GM08714 (cell line): ENCODE data around the gene CISTR.
A peak's percentile ranks its signal among the peaks of the same experiment; 100 is the strongest.
"Not testable (repeated sequence)": the region's sequence is repeated elsewhere in the genome, so short reads cannot be mapped to it uniquely, and the experiment has no call there.

Experiments used
- H3K4me3 ChIP-seq: fragments of 200-500 bp; sonication (Bioruptor generic); 2 replicates; pipeline ENCODE4 v1.5.1; 2014; ENCODE audit warnings: mild to moderate bottlenecking, low read length, inconsistent platforms
- ZNF274 ChIP-seq: IDR thresholded peaks from 2 replicates; pipeline ENCODE4 v1.6.1; 2012; ENCODE audit warnings: mild to moderate bottlenecking, low read depth, low read length

The CISTR gene

DNA sequence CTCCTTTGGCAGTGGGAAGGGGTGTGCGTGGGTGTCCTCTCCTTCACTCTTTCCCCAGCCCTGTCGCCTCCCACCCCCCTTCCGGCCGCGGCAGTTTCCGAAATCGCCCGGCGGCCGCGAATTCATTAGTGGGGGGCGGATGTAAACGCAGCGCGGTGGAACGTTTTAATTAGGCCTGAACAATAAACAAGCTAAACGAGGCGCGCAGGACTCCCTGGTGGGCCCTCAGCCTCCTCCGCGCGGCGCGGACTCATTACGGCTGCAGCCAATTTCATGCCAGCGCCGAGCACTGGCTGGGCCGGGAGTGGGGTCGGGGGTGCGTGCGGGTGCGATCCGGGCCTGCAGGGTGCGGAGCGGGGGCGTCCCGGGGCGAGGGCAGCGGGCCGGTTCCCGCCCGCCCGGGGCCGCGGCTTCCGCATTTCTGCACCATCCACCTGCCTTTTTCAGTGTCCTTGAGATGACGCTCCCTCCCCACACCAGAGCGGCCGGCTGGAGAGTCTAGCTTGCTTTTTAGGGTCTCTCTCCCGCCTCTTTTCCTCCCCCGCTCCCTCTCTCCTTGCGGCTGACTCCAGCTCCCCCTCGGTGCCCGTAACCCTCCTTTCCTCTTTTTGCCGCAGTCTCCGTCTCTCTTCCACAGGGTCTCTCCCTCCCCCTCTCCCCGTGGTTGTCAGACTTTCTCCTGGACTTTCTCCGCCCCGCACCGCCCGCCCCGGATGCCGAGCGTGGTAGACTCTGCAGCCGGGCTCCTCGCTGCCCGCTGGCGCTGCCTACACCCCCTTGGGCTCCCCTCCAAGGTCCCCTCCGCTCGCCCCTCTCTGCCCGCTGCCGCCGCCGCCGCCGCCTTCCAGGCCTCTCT is at the start of gene CISTR:
CISTR (minus strand) TSS at position 644 of the 856 bp plus-strand sequence.
- H3K4me3 ChIP-seq: peak within 1 kb of the TSS; percentile 40; the same call in 1 of the 2 replicates

GRCh38 chr12:53798575-53798974 is 46.8 kb upstream of the CISTR start:
- no peak for TF ChIP-seq ZNF274
- no peak overlapping the region for H3K4me3 ChIP-seq

More for the DNA sequence above, at the start of gene CISTR:
- no peak for TF ChIP-seq ZNF274

DNA sequence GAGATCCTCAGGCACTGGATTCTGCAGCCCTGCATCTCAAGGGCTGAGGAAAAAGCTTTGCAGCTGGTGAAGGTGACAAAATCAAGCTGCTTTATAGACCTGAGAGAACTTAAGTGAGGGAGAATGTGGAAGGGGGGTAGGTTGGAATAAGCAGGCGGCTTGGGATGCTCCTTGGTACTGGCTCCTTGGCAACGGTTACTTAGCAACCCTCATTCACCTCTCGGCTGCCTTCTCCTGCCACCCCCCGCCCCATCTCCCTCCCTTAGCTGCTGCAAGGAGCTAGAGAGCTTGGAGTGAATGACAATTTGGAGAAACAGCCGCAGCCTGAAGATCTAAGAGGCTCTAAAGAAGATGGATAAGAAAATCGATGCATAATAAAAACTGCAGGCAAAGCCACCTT is 44.1 kb upstream of the CISTR start:
- no peak for TF ChIP-seq ZNF274
- H3K4me3 ChIP-seq: no peak overlapping the region

- no peak for TF ChIP-seq ZNF274
- no peak overlapping the region for H3K4me3 ChIP-seq
These were observed 41.4 kb upstream of the CISTR start for GRCh38 chr12:53793221-53793620.

GRCh38 chr12:53791735-53792326 is 40.1 kb upstream of the CISTR start:
- H3K4me3 ChIP-seq: no peak overlapping the region
- TF ChIP-seq ZNF274: no peak

- no peak for TF ChIP-seq ZNF274
- no peak overlapping the region for H3K4me3 ChIP-seq
These were observed 37.8 kb upstream of the CISTR start for GRCh38 chr12:53789570-53789969.

GRCh38 chr12:53788892-53789291 is 37.1 kb upstream of the CISTR start:
- H3K4me3 ChIP-seq: no peak overlapping the region
- TF ChIP-seq ZNF274: no peak

DNA sequence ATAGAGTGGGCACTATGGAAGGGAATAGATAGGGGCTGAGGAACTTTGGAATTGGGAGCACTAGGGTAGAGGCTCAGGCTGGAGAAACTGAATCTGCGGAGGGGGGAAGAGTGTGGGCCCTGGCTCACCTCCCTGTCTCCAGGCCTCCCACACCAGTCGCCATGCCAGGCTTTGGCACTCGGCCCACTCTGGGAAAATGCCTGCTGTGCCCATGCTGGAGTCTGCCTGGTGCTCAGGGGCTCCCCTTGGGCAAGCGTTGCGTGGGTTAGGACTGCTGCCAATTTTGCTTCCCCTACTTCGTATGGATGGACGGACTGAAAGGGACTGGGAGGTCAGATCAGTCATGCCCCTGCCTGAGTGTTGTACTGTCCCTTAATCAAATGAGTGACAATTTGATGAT is 34.6 kb upstream of the CISTR start:
- TF ChIP-seq ZNF274: no peak
- no peak overlapping the region for H3K4me3 ChIP-seq

DNA sequence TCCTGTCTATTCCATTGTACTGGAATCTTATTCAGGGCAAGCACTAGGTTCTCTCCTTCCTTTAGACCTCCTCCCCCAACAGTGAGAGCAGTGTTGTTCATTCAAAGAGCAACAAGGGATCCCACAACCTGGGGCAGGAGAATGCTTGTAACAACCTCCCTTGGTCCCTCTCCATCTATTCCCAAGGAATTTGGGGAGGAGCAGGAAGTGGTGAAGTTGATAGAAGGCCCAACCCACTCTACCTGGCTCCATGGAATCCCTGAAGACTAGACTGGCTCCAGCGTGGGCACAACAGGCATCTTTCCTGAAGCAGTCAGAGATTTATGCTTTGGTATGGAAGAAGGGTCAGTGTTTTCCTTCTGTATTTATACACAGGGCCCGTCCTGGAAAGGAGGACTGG is 33.4 kb upstream of the CISTR start:
- TF ChIP-seq ZNF274: no peak
- no peak overlapping the region for H3K4me3 ChIP-seq

- no peak for TF ChIP-seq ZNF274
- H3K4me3 ChIP-seq: no peak overlapping the region
These were observed 30.4 kb upstream of the CISTR start for GRCh38 chr12:53782093-53782703.

- TF ChIP-seq ZNF274: no peak
- H3K4me3 ChIP-seq: no peak overlapping the region
These were observed 29.5 kb upstream of the CISTR start for GRCh38 chr12:53781228-53781801.

DNA sequence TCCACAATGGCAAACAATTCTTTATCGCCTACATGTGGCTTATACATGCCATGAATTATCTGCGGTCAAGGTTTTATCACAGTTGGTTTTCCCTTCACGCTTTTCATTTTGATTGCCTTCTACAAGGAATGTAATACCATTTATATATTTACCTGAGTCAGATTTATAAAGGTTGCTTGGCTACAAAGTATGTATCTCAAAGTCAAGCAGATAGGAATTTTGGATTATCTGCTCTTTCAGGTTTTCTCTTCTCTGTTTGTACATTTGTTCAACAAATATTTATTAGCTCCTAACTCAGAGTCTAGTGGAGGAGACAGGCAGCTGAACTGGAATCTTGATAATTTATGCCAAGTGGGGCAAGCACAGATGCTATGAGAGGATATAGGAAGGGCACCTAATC is 28.5 kb upstream of the CISTR start:
- H3K4me3 ChIP-seq: no peak overlapping the region
- TF ChIP-seq ZNF274: no peak

GRCh38 chr12:53779679-53780078 is 27.9 kb upstream of the CISTR start:
- not testable (repeated sequence) for H3K4me3 ChIP-seq

- TF ChIP-seq ZNF274: no peak
- no peak overlapping the region for H3K4me3 ChIP-seq
These were observed 26.3 kb upstream of the CISTR start for GRCh38 chr12:53777936-53778644.
